WTC11 (cell line): Measurements from ENCODE around the gene CDNF. TPM values are rescaled to one million over a fixed set of nuclear protein-coding genes. Genes with fewer than 3 reads are reported as not detected.

Experiments used
- ATAC-seq: fragments of 200-7000 bp; cut with Tn5 transposase; 2 replicates; pipeline ENCODE4 v1.10.0; 2021; ENCODE audit warnings: mild to moderate bottlenecking, moderate library complexity
- CTCF ChIA-PET: fragments of 300-600 bp; sonication (Branson Sonifier 250); formaldehyde crosslinking; loops from one replicate; lab custom pipeline; 2021; ENCODE audit warnings: antibody characterized with exemption; lab: Charles Lee
- POLR2A ChIA-PET: fragments of 350-600 bp; sonication (Branson Sonifier 250); formaldehyde crosslinking; loops from one replicate; lab custom pipeline; 2021; ENCODE audit warnings: antibody characterized with exemption; lab: Charles Lee
- DNase-seq: peaks from one replicate; pipeline ENCODE4 v3.0.0; 2021; ENCODE audit warnings: low spot score
- H3K27ac Mint-ChIP-seq: 2 replicates; pipeline ENCODE4 v1.8.0; 2021; ENCODE audit warnings: mixed read lengths
- H3K27me3 Mint-ChIP-seq: 2 replicates; pipeline ENCODE4 v1.8.0; 2021; ENCODE audit warnings: low read depth, mild to moderate bottlenecking, moderate library complexity, mixed read lengths
- H3K36me3 Mint-ChIP-seq: 2 replicates; pipeline ENCODE4 v1.8.0; 2021; ENCODE audit warnings: mixed read lengths
- H3K4me1 Mint-ChIP-seq: 2 replicates; pipeline ENCODE4 v1.8.0; 2022; ENCODE audit warnings: mixed read lengths
- H3K4me3 Mint-ChIP-seq: 2 replicates; pipeline ENCODE4 v1.8.0; 2021; ENCODE audit warnings: mild to moderate bottlenecking, moderate library complexity, mixed read lengths
- H3K9me3 Mint-ChIP-seq: 2 replicates; pipeline ENCODE4 v1.8.0; 2021; ENCODE audit warnings: mixed read lengths
- GTF2I ChIP-seq: fragments of 250-450 bp; sonication (Bioruptor Pico); conservative IDR thresholded peaks from 2 replicates; pipeline ENCODE4 v1.4.0; 2021; ENCODE audit warnings: mild to moderate bottlenecking
- JUN ChIP-seq: sonication (generic); formaldehyde crosslinking; IDR thresholded peaks from 2 replicates; pipeline ENCODE4 v1.8.0; 2023; ENCODE audit warnings: mild to moderate bottlenecking, missing genetic modification reagents
- MXD4 ChIP-seq: fragments of 250-450 bp; sonication (Bioruptor Pico); IDR thresholded peaks from 2 replicates; pipeline ENCODE4 v1.8.0; 2021; ENCODE audit warnings: mild to moderate bottlenecking, moderate library complexity, borderline replicate concordance
- MYBL2 ChIP-seq: sonication (generic); formaldehyde crosslinking; IDR thresholded peaks from 2 replicates; pipeline ENCODE4 v1.8.1; 2023; ENCODE audit warnings: mild to moderate bottlenecking, moderate library complexity, missing genetic modification reagents
- RELA ChIP-seq: sonication (generic); formaldehyde crosslinking; IDR thresholded peaks from 2 replicates; pipeline ENCODE4 v1.8.1; 2022; ENCODE audit warnings: missing genetic modification reagents, mild to moderate bottlenecking, borderline replicate concordance
- ZNF219 ChIP-seq: sonication (generic); formaldehyde crosslinking; IDR thresholded peaks from 2 replicates; pipeline ENCODE4 v1.8.0; 2023; ENCODE audit warnings: missing genetic modification reagents, mild to moderate bottlenecking, borderline replicate concordance
- total RNA-seq: library from RNA; stranded (reverse); gene quantifications from 3 replicates; pipeline ENCODE4 v1.2.3, GENCODE V29; 2021
- TF ChIP-seq, protein P1 (sequence below): sonication (generic); formaldehyde crosslinking; IDR thresholded peaks from 2 replicates; pipeline ENCODE4 v1.8.1; 2023; ENCODE audit warnings: mild to moderate bottlenecking, moderate library complexity, missing genetic modification reagents
- TF ChIP-seq, protein P2 (sequence below): sonication (generic); formaldehyde crosslinking; IDR thresholded peaks from 2 replicates; pipeline ENCODE4 v1.8.1; 2022; ENCODE audit warnings: low read depth, mild to moderate bottlenecking, moderate library complexity, missing genetic modification reagents, borderline replicate concordance
- TF ChIP-seq, protein P3 (sequence below): sonication (generic); formaldehyde crosslinking; IDR thresholded peaks from 2 replicates; pipeline ENCODE4 v1.8.0; 2023; ENCODE audit warnings: missing genetic modification reagents, mild to moderate bottlenecking, borderline replicate concordance
- TF ChIP-seq, protein P4 (sequence below): sonication (generic); formaldehyde crosslinking; IDR thresholded peaks from 2 replicates; pipeline ENCODE4 v1.8.1; 2023; ENCODE audit warnings: mild to moderate bottlenecking, missing genetic modification reagents
- TF ChIP-seq, protein P5 (sequence below): sonication (generic); formaldehyde crosslinking; IDR thresholded peaks from 2 replicates; pipeline ENCODE4 v1.8.1; 2023; ENCODE audit warnings: mild to moderate bottlenecking, missing genetic modification reagents, borderline replicate concordance
- TF ChIP-seq, protein P6 (sequence below): sonication (generic); formaldehyde crosslinking; IDR thresholded peaks from 2 replicates; pipeline ENCODE4 v1.8.1; 2022; ENCODE audit warnings: mild to moderate bottlenecking, moderate library complexity, missing genetic modification reagents
- TF ChIP-seq, protein P7 (sequence below): sonication (generic); formaldehyde crosslinking; IDR thresholded peaks from 2 replicates; pipeline ENCODE4 v1.8.0; 2023; ENCODE audit warnings: missing genetic modification reagents

The CDNF gene
- total RNA-seq, 1 experiment from 2014 or later = 1.4 TPM

DNA sequence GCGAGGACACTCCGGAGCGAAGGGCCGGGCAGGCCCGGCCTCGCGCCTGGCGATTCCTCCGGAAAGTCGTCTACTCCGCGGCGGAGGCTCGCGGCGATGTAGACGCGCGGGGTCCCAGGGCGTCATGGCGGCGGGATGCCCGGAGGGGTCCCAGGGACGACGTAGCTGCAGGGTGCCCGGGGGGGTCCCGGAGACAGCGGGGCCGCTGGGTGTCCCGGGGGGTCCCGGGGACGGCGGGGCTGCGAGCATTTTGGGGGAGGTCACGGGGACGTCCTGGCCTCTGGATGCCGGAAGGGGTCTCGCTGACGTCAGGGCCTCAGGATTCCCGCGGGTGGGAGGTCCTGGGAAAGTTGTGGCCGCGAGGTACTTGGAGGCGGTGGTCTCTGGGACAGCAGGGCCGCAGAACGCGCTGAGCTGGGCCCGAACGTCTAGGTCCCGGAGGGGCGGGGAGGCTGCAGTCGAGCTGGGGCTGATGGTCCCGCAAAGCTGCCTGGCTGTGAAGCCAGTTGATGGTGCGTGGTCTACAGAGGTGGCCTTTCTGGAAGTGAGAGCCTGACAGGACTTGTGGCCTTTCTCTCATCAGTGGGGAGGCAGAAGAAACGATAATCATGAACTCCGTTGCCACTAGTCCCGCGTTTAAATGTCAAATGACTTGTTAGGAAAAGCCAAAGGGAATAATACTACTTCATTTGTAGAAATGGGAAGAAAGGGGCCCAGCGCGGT is 906 bp upstream of the CDNF start (continued):
- TF ChIP-seq, protein P1, sequence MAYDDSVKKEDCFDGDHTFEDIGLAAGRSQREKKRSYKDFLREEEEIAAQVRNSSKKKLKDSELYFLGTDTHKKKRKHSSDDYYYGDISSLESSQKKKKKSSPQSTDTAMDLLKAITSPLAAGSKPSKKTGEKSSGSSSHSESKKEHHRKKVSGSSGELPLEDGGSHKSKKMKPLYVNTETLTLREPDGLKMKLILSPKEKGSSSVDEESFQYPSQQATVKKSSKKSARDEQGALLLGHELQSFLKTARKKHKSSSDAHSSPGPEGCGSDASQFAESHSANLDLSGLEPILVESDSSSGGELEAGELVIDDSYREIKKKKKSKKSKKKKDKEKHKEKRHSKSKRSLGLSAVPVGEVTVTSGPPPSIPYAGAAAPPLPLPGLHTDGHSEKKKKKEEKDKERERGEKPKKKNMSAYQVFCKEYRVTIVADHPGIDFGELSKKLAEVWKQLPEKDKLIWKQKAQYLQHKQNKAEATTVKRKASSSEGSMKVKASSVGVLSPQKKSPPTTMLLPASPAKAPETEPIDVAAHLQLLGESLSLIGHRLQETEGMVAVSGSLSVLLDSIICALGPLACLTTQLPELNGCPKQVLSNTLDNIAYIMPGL (CRISPR knock-in tag) = no peak

DNA sequence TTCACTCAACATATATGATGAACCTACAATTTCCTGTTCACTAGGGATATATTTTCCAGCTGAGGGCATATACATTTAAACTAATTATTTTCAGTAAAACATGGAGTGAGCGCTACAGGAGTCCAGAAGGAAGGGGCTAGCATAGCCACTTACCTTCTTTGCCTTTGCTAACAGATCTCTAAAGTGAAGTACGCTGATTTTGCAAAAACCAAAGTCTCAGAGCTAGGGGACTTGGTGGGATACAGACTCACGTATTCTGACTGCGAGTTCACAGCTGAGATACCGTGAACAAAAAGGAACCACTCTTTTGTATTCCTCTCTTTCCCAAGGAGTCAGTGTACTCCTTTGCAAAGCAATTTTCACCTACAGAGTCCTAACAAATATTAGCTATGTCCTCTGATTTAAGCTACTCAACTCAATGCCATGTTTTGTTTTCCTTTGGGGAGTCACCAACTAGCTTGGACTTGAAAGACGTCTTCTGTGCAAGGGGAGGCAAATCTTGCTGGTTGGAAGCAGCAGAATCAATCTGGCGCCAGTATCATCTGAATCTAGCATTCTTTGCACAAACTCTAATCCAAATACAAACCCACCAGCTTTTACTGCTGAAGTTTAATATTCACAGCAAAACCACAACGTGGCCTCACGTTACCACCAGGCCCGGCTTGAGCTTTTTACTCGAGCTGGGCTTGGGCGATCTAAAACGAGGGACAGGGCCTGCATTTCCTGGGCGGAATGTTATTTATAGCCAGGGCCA is 657 bp downstream of the CDNF start:
- Mint-ChIP-seq H3K27me3 (no peaks in the 10 kb centered on the region), H3K9me3 (no peaks in the 10 kb centered on the region), H3K4me3 (peak overlapping the region; percentile 91), H3K4me1 (peaks cover 24% of the 10 kb centered on the region), H3K27ac (peak overlapping the region; percentile 97), H3K36me3 (peaks cover 23% of the 10 kb centered on the region)
- ChIA-PET CTCF (interaction anchor here (0.8 to 3.2 kb wide), 13 partner anchors 14 to 636 kb away, joined by 3 to 26 read pairs (median 4); partner anchors contain the start of genes DCLRE1C, MEIG1 and SUV39H2), POLR2A (interaction anchor here (0.8 to 2.6 kb wide), 12 partner anchors 11 to 652 kb away, joined by 3 to 75 read pairs (median 4); partner anchors contain the start of genes DCLRE1C, MEIG1 and SUV39H2)
- peak; percentile 47; the same call in 1 of the 2 replicates for TF ChIP-seq MYBL2
- TF ChIP-seq, protein P2, sequence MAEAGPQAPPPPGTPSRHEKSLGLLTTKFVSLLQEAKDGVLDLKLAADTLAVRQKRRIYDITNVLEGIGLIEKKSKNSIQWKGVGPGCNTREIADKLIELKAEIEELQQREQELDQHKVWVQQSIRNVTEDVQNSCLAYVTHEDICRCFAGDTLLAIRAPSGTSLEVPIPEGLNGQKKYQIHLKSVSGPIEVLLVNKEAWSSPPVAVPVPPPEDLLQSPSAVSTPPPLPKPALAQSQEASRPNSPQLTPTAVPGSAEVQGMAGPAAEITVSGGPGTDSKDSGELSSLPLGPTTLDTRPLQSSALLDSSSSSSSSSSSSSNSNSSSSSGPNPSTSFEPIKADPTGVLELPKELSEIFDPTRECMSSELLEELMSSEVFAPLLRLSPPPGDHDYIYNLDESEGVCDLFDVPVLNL (CRISPR knock-in tag) = 0 out of 2 replicates have a peak, but pooled peaks have one; percentile 11
- TF ChIP-seq, protein P3, sequence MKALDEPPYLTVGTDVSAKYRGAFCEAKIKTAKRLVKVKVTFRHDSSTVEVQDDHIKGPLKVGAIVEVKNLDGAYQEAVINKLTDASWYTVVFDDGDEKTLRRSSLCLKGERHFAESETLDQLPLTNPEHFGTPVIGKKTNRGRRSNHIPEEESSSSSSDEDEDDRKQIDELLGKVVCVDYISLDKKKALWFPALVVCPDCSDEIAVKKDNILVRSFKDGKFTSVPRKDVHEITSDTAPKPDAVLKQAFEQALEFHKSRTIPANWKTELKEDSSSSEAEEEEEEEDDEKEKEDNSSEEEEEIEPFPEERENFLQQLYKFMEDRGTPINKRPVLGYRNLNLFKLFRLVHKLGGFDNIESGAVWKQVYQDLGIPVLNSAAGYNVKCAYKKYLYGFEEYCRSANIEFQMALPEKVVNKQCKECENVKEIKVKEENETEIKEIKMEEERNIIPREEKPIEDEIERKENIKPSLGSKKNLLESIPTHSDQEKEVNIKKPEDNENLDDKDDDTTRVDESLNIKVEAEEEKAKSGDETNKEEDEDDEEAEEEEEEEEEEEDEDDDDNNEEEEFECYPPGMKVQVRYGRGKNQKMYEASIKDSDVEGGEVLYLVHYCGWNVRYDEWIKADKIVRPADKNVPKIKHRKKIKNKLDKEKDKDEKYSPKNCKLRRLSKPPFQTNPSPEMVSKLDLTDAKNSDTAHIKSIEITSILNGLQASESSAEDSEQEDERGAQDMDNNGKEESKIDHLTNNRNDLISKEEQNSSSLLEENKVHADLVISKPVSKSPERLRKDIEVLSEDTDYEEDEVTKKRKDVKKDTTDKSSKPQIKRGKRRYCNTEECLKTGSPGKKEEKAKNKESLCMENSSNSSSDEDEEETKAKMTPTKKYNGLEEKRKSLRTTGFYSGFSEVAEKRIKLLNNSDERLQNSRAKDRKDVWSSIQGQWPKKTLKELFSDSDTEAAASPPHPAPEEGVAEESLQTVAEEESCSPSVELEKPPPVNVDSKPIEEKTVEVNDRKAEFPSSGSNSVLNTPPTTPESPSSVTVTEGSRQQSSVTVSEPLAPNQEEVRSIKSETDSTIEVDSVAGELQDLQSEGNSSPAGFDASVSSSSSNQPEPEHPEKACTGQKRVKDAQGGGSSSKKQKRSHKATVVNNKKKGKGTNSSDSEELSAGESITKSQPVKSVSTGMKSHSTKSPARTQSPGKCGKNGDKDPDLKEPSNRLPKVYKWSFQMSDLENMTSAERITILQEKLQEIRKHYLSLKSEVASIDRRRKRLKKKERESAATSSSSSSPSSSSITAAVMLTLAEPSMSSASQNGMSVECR (CRISPR knock-in tag) = no peak
- no peak for ATAC-seq
- no peak for DNase-seq

DNA sequence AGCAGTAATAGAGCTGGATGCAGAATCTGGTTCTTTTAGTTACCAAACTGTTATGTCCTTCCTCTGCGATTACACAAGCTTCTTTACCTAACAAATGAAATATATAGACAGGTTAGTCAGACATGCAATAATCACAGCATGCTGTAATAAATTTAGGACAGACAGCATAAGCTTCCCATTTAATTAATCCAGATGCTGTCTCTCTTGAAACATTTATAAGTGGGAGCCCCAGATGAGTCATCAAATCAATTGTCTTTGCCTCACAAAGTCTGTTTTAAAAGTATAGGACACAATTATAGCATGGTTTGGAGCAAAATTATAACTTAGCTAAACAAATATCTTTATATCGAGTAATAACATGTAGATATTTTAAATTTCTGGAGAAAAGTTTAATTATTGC is 1.6 kb downstream of the CDNF start:
- DNase-seq = no peak
- Mint-ChIP-seq H3K9me3 (no peaks in the 10 kb centered on the region), H3K36me3 (peaks cover 14% of the 10 kb centered on the region), H3K27me3 (no peaks in the 10 kb centered on the region), H3K4me1 (peaks cover 24% of the 10 kb centered on the region), H3K27ac (no peak overlapping the region), H3K4me3 (no peak overlapping the region)
- CTCF ChIA-PET = interaction anchor here (1.4 kb wide), 1 partner anchor 13 kb away, joined by 4 read pairs; no protein-coding TSS in a partner anchor
- no peak for ATAC-seq
- POLR2A ChIA-PET = no interaction called here
- TF ChIP-seq RELA (CRISPR knock-in tag) (no peak), JUN (no peak), ZNF219 (no peak), MXD4 (CRISPR knock-in tag) (no peak), GTF2I (CRISPR knock-in tag) (no peak)
- TF ChIP-seq, protein P4, sequence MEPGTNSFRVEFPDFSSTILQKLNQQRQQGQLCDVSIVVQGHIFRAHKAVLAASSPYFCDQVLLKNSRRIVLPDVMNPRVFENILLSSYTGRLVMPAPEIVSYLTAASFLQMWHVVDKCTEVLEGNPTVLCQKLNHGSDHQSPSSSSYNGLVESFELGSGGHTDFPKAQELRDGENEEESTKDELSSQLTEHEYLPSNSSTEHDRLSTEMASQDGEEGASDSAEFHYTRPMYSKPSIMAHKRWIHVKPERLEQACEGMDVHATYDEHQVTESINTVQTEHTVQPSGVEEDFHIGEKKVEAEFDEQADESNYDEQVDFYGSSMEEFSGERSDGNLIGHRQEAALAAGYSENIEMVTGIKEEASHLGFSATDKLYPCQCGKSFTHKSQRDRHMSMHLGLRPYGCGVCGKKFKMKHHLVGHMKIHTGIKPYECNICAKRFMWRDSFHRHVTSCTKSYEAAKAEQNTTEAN (CRISPR knock-in tag) = no peak
- TF ChIP-seq, protein P5, sequence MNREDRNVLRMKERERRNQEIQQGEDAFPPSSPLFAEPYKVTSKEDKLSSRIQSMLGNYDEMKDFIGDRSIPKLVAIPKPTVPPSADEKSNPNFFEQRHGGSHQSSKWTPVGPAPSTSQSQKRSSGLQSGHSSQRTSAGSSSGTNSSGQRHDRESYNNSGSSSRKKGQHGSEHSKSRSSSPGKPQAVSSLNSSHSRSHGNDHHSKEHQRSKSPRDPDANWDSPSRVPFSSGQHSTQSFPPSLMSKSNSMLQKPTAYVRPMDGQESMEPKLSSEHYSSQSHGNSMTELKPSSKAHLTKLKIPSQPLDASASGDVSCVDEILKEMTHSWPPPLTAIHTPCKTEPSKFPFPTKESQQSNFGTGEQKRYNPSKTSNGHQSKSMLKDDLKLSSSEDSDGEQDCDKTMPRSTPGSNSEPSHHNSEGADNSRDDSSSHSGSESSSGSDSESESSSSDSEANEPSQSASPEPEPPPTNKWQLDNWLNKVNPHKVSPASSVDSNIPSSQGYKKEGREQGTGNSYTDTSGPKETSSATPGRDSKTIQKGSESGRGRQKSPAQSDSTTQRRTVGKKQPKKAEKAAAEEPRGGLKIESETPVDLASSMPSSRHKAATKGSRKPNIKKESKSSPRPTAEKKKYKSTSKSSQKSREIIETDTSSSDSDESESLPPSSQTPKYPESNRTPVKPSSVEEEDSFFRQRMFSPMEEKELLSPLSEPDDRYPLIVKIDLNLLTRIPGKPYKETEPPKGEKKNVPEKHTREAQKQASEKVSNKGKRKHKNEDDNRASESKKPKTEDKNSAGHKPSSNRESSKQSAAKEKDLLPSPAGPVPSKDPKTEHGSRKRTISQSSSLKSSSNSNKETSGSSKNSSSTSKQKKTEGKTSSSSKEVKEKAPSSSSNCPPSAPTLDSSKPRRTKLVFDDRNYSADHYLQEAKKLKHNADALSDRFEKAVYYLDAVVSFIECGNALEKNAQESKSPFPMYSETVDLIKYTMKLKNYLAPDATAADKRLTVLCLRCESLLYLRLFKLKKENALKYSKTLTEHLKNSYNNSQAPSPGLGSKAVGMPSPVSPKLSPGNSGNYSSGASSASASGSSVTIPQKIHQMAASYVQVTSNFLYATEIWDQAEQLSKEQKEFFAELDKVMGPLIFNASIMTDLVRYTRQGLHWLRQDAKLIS (CRISPR knock-in tag) = no peak
- TF ChIP-seq, protein P6, sequence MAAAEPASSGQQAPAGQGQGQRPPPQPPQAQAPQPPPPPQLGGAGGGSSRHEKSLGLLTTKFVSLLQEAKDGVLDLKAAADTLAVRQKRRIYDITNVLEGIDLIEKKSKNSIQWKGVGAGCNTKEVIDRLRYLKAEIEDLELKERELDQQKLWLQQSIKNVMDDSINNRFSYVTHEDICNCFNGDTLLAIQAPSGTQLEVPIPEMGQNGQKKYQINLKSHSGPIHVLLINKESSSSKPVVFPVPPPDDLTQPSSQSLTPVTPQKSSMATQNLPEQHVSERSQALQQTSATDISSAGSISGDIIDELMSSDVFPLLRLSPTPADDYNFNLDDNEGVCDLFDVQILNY (CRISPR knock-in tag) = no peak
- TF ChIP-seq, protein P7, sequence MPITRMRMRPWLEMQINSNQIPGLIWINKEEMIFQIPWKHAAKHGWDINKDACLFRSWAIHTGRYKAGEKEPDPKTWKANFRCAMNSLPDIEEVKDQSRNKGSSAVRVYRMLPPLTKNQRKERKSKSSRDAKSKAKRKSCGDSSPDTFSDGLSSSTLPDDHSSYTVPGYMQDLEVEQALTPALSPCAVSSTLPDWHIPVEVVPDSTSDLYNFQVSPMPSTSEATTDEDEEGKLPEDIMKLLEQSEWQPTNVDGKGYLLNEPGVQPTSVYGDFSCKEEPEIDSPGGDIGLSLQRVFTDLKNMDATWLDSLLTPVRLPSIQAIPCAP (CRISPR knock-in tag) = no peak
